Inflammatory macrophage (primary cell): ENCODE results near the gene ASPSCR1.
A peak's percentile ranks its signal among the peaks of the same experiment; 100 is the strongest.

Experiments
- DNase-seq, 2 donors: peaks; one replicate each; pipeline ENCODE4 v3.0.0-alpha.2; 2020 to 2022

Gene ASPSCR1

GRCh38 chr17:82047379-82047778, 70.0 kb downstream of the ASPSCR1 start:
- no peak for DNase-seq

- no peak for DNase-seq
These were observed 70.6 kb downstream of the ASPSCR1 start for GRCh38 chr17:82047914-82048570.

- no peak for DNase-seq
These were observed 71.1 kb downstream of the ASPSCR1 start for GRCh38 chr17:82048571-82048971.

GRCh38 chr17:82049106-82049505, 71.7 kb downstream of the ASPSCR1 start:
- DNase-seq: no peak

GRCh38 chr17:82049521-82049971, 72.1 kb downstream of the ASPSCR1 start:
- DNase-seq: no peak

- no peak for DNase-seq
These were observed 72.8 kb downstream of the ASPSCR1 start for GRCh38 chr17:82050152-82050760.

GRCh38 chr17:82050761-82051641, 73.6 kb downstream of the ASPSCR1 start:
- no peak for DNase-seq

- DNase-seq: peak; percentile 55 to 77
These were observed 74.6 kb downstream of the ASPSCR1 start, which contains the start of the genes GPS1 and RFNG for GRCh38 chr17:82051776-82052637. Gene GPS1 (plus strand): TSS chr17:82051898. CDS start chr17:82051932, 34 bp downstream. Gene RFNG (minus strand): TSS chr17:82051811. CDS start chr17:82051766, 45 bp downstream.

- DNase-seq: no peak
These were observed 75.2 kb downstream of the ASPSCR1 start for GRCh38 chr17:82052638-82053059.

GRCh38 chr17:82053130-82053529, 75.7 kb downstream of the ASPSCR1 start:
- DNase-seq: no peak

GRCh38 chr17:82053556-82054263, 76.3 kb downstream of the ASPSCR1 start:
- no peak for DNase-seq

- DNase-seq: no peak
These were observed 77.1 kb downstream of the ASPSCR1 start for GRCh38 chr17:82054351-82055022.

GRCh38 chr17:82055023-82055964, 77.9 kb downstream of the ASPSCR1 start:
- no peak for DNase-seq

- no peak for DNase-seq
These were observed 78.7 kb downstream of the ASPSCR1 start for GRCh38 chr17:82055965-82056728.

GRCh38 chr17:82056729-82057621, 79.5 kb downstream of the ASPSCR1 start:
- no peak for DNase-seq

GRCh38 chr17:82058230-82058854, 80.9 kb downstream of the ASPSCR1 start:
- DNase-seq: no peak

GRCh38 chr17:82058855-82059249, 81.4 kb downstream of the ASPSCR1 start:
- no peak for DNase-seq
